OCI-LY1 (cell line): ENCODE results near the gene WDR5B.
"Not testable (repeated sequence)": the region's sequence is repeated elsewhere in the genome, so short reads cannot be mapped to it uniquely, and the experiment has no call there.

Experiments used
- H2AFZ ChIP-seq: fragments of 200-600 bp; sonication (generic), shearing (Covaris generic); 2 replicates; pipeline ENCODE4 v1.6.0; 2014; ENCODE audit warnings: antibody characterized with exemption, mild to moderate bottlenecking, low read length
- H3F3A ChIP-seq: fragments of 200-600 bp; sonication (generic), shearing (Covaris generic); 2 replicates; pipeline ENCODE4 v1.6.0; 2014; ENCODE audit warnings: mild to moderate bottlenecking, antibody characterized with exemption, low read length, moderate library complexity; ENCODE audit not compliant: insufficient read depth
- H3K27ac ChIP-seq: fragments of 200-600 bp; sonication (generic); 2 replicates; pipeline ENCODE4 v1.5.1; 2014; ENCODE audit warnings: low read length, mixed run types, mild to moderate bottlenecking, low read depth; ENCODE audit not compliant: poor library complexity, severe bottlenecking
- H3K27me3 ChIP-seq: fragments of 200-600 bp; sonication (generic); 2 replicates; pipeline ENCODE4 v1.6.0; 2014; ENCODE audit warnings: antibody characterized with exemption, mild to moderate bottlenecking, low read length, moderate library complexity; ENCODE audit not compliant: insufficient read depth
- H3K36me3 ChIP-seq: fragments of 200-600 bp; sonication (generic); 2 replicates; pipeline ENCODE4 v1.6.1; 2014; ENCODE audit warnings: mild to moderate bottlenecking, antibody characterized with exemption, low read length, moderate library complexity, mixed read lengths; ENCODE audit not compliant: insufficient read depth
- H3K4me1 ChIP-seq: fragments of 200-600 bp; sonication (generic); 2 replicates; pipeline ENCODE4 v1.5.1; 2014; ENCODE audit warnings: mild to moderate bottlenecking, low read length, moderate library complexity; ENCODE audit not compliant: insufficient read depth, severe bottlenecking
- H3K4me2 ChIP-seq: fragments of 200-600 bp; sonication (generic), shearing (Covaris generic); 2 replicates; pipeline ENCODE4 v1.6.1; 2014; ENCODE audit warnings: low read length
- H3K4me3 ChIP-seq: fragments of 200-600 bp; sonication (generic); 2 replicates; pipeline ENCODE4 v1.5.1; 2014; ENCODE audit warnings: low read length, low read depth, mild to moderate bottlenecking, mixed read lengths; ENCODE audit not compliant: poor library complexity, severe bottlenecking
- H3K79me2 ChIP-seq: fragments of 200-600 bp; shearing (Covaris generic); 2 replicates; pipeline ENCODE4 v1.6.1; 2016; ENCODE audit warnings: mixed run types, low read length, mixed read lengths; ENCODE audit not compliant: insufficient read depth
- H3K9ac ChIP-seq: fragments of 200-600 bp; sonication (generic), shearing (Covaris generic); 2 replicates; pipeline ENCODE4 v1.6.1; 2014; ENCODE audit warnings: mild to moderate bottlenecking, low read length, mixed read lengths
- H3K9me2 ChIP-seq: fragments of 200-600 bp; sonication (generic), shearing (Covaris generic); 2 replicates; pipeline ENCODE4 v1.6.1; 2014; ENCODE audit warnings: low read depth, mild to moderate bottlenecking, low read length, mixed read lengths
- H3K9me3 ChIP-seq: fragments of 200-600 bp; shearing (Covaris generic); 2 replicates; pipeline ENCODE4 v1.6.1; 2014; ENCODE audit warnings: low read length, mixed read lengths
- H4K20me1 ChIP-seq: fragments of 200-600 bp; sonication (generic), shearing (Covaris generic); 2 replicates; pipeline ENCODE4 v1.6.0; 2016; ENCODE audit warnings: mild to moderate bottlenecking, low read length; ENCODE audit not compliant: insufficient read depth
- EZH2 ChIP-seq: fragments of 200-600 bp; sonication (generic), shearing (Covaris generic); IDR thresholded peaks from 2 replicates; pipeline ENCODE4 v1.8.0; 2017; ENCODE audit warnings: borderline replicate concordance, mixed run types, mild to moderate bottlenecking, antibody characterized with exemption, low read length, moderate library complexity, mixed read lengths
- TF ChIP-seq, protein P1 (sequence below): fragments of 200-600 bp; sonication (generic), shearing (Covaris generic); IDR thresholded peaks from 2 replicates; pipeline ENCODE4 v1.5.1; 2017; ENCODE audit warnings: mild to moderate bottlenecking, antibody characterized with exemption, low read length, moderate library complexity, mixed read lengths

Gene WDR5B

DNA sequence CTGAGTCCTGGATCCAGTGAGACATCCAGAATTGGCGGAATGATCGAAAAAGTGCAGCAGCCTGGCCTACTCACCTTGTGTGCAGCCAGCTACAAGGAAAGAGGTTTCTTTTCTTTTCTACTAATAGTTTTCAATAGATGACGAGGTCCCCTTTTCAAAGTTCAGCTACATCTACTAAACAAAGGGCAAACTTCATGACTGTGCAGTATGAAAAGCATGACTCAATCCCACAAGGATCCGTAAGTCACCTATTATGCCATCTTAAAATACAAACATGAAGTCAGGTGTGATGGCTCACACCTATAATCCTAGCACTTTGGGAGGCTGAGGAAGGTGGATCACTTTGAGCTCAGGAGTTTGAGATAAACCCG is 49.5 kb downstream of the WDR5B start:
- H3K9ac ChIP-seq: no peak overlapping the region
- H3K27me3 ChIP-seq: no peaks in the 10 kb centered on the region
- no peaks in the 10 kb centered on the region for H3K9me2 ChIP-seq
- H3K79me2 ChIP-seq: no peaks in the 10 kb centered on the region
- H3K36me3 ChIP-seq: peaks cover 90% of the 10 kb centered on the region
- no peaks in the 10 kb centered on the region for H4K20me1 ChIP-seq
- no peak overlapping the region for H3K27ac ChIP-seq
- no peak overlapping the region for H3K4me3 ChIP-seq
- no peaks in the 10 kb centered on the region; the same call in 1 of the 2 replicates for H3F3A ChIP-seq
- no peak overlapping the region for H3K4me2 ChIP-seq
- no peak for TF ChIP-seq EZH2
- TF ChIP-seq, protein P1, sequence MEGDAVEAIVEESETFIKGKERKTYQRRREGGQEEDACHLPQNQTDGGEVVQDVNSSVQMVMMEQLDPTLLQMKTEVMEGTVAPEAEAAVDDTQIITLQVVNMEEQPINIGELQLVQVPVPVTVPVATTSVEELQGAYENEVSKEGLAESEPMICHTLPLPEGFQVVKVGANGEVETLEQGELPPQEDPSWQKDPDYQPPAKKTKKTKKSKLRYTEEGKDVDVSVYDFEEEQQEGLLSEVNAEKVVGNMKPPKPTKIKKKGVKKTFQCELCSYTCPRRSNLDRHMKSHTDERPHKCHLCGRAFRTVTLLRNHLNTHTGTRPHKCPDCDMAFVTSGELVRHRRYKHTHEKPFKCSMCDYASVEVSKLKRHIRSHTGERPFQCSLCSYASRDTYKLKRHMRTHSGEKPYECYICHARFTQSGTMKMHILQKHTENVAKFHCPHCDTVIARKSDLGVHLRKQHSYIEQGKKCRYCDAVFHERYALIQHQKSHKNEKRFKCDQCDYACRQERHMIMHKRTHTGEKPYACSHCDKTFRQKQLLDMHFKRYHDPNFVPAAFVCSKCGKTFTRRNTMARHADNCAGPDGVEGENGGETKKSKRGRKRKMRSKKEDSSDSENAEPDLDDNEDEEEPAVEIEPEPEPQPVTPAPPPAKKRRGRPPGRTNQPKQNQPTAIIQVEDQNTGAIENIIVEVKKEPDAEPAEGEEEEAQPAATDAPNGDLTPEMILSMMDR: no peak
- no peaks in the 10 kb centered on the region for H3K4me1 ChIP-seq
- H3K9me3 ChIP-seq: no peaks in the 10 kb centered on the region
- no peak overlapping the region for H2AFZ ChIP-seq

DNA sequence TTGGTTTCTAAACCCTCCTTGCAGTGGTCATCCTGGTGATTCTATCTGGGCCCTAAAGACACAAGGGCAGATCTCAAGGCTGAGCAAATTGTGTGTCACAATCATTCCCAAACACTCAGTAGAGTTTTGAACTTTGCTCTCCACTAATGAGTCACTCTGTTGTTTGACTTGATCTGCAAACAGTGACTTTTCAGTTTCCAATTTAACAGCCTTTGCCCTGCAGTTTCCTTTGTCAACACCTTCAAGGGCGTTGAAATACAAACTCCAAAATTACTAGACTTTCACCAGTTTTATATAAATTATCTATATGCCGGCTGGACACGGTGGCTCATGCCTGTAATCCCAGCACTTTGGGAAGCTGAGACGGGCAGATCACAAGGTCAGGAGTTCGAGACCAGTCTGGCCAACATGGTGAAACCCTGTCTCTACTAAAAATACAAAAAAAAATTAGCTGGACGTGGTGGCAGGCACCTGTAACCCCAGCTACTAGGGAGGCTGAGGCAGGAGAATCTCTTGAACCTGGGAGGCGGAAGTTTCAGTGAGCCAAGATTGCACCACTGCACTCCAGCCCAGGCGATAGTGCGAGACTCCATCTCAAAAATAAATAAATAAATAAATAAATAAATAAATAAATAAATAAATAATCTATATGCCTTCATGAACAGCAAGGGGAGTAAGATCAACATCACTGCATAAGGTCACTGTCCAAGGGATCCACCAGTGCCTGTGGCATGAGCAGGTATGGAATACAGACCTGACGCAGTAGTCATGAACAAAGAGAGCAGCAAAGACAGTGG is 50.1 kb downstream of the WDR5B start:
- not testable (repeated sequence) for H3K9ac ChIP-seq, H2AFZ ChIP-seq, H3K27ac ChIP-seq, H3K4me2 ChIP-seq, H4K20me1 ChIP-seq, H3K9me3 ChIP-seq, H3K4me3 ChIP-seq, H3K79me2 ChIP-seq, H3K27me3 ChIP-seq, H3F3A ChIP-seq, H3K4me1 ChIP-seq, H3K9me2 ChIP-seq
- H3K36me3 ChIP-seq: peaks cover 86% of the 10 kb centered on the region

DNA sequence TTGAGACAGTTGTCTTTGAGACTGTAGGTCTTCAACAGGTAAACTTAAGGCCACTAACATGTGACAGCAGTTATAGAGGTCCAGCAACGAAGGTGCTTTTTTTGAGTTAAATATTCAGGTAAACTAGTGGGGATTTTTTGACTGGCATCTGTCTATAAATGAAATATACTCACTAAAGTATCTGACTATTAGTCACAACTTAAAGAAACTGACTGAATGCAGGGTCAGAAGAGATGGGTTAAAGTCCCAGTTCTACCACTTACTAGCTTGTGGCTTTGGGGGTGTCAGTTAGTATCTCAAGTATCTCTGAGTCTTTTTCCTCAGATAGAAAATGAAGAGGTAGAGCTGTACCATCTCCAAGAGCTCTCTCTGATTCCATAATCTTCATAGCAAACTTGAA is 50.8 kb downstream of the WDR5B start:
- Histone ChIP-seq H3K4me2 (no peak overlapping the region), H3K4me3 (no peak overlapping the region)
- no peak for TF ChIP-seq EZH2
- TF ChIP-seq, protein P1: no peak

DNA sequence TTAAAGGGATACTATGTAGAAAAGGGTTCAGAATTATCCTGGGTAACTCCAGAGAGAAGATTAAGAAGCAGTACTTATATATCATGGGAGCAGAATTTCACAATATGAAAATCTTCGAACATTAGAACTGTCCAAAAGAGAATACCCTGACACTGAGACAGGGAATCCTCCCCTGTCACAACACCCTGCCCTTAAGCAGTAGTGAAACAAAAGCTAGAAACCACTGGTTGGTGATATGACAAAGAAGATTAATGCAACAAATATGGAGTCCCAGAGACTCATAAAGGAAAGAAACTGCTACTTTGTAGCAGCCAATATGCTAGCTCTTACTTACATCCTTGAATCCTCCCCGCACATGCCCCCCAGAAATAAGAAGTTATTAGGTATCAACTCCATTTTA is 51.4 kb downstream of the WDR5B start:
- Histone ChIP-seq H3K36me3 (peaks cover 75% of the 10 kb centered on the region), H3K4me3 (no peak overlapping the region), H3K79me2 (no peaks in the 10 kb centered on the region), H3K4me1 (no peaks in the 10 kb centered on the region), H4K20me1 (no peaks in the 10 kb centered on the region), H3K9me3 (no peaks in the 10 kb centered on the region), H3K27ac (no peak overlapping the region), H3K9ac (no peak overlapping the region), H3K4me2 (no peak overlapping the region), H2AFZ (no peak overlapping the region), H3F3A (no peaks in the 10 kb centered on the region; the same call in 1 of the 2 replicates), H3K27me3 (no peaks in the 10 kb centered on the region), H3K9me2 (no peaks in the 10 kb centered on the region)
- TF ChIP-seq, protein P1: no peak
- TF ChIP-seq EZH2: no peak

More for the DNA sequence above, 50.8 kb downstream of the WDR5B start:
- Histone ChIP-seq H3K36me3 (peaks cover 80% of the 10 kb centered on the region), H3K9me3 (no peaks in the 10 kb centered on the region), H3K27ac (no peak overlapping the region), H3K9me2 (no peaks in the 10 kb centered on the region), H3K27me3 (no peaks in the 10 kb centered on the region), H3F3A (no peaks in the 10 kb centered on the region; the same call in 1 of the 2 replicates), H2AFZ (no peak overlapping the region), H3K4me1 (no peaks in the 10 kb centered on the region), H3K9ac (no peak overlapping the region), H3K79me2 (no peaks in the 10 kb centered on the region), H4K20me1 (no peaks in the 10 kb centered on the region)
